SK-N-SH treated with all-trans-retinoic acid at 6 μM for 48 hours (cell line): Measurements from ENCODE around the gene TMEM132C.

Experiments used
- CSRNP3 ChIP-seq: fragments of 250-450 bp; sonication (Bioruptor Pico); IDR thresholded peaks from 2 replicates; pipeline ENCODE4 v1.5.1; 2021; ENCODE audit warnings: mild to moderate bottlenecking, moderate library complexity
- SNAI2 ChIP-seq: fragments of 250-450 bp; sonication (Bioruptor Pico); IDR thresholded peaks from 2 replicates; pipeline ENCODE4 v1.5.0; 2020; ENCODE audit warnings: mild to moderate bottlenecking, moderate library complexity
- TOX ChIP-seq: fragments of 250-450 bp; sonication (Bioruptor Pico); IDR thresholded peaks from 2 replicates; pipeline ENCODE4 v1.8.0; 2021; ENCODE audit warnings: mild to moderate bottlenecking, moderate library complexity, borderline replicate concordance
- ZFP3 ChIP-seq: fragments of 250-450 bp; sonication (Bioruptor Pico); IDR thresholded peaks from 2 replicates; pipeline ENCODE4 v1.5.0; 2020; ENCODE audit warnings: mild to moderate bottlenecking, moderate library complexity
- ZFP30 ChIP-seq: fragments of 450-650 bp; formaldehyde crosslinking; IDR thresholded peaks from 2 replicates; pipeline ENCODE4 v1.5.0; 2022; ENCODE audit warnings: mild to moderate bottlenecking, moderate library complexity
- ZNF8 ChIP-seq: fragments of 450-650 bp; formaldehyde crosslinking; IDR thresholded peaks from 2 replicates; pipeline ENCODE4 v1.5.0; 2020; ENCODE audit warnings: mild to moderate bottlenecking, moderate library complexity

GRCh38 chr12:128399253-128399652 is 132.3 kb downstream of the TMEM132C start:
- no peak for TF ChIP-seq SNAI2 (CRISPR knock-in tag)
- TF ChIP-seq ZNF8 (CRISPR knock-in tag), result no peak
- no peak for TF ChIP-seq ZFP3 (CRISPR knock-in tag)
- no peak for TF ChIP-seq ZFP30 (CRISPR knock-in tag)
- TF ChIP-seq CSRNP3 (CRISPR knock-in tag), result no peak
- TF ChIP-seq TOX, result no peak
